ENCODE results near the gene GMPS.

The GMPS gene

GRCh38 chr3:155989536-155989935, 119.1 kb downstream of the GMPS start:
- in situ Hi-C loops (cut with MboI; ENCODE audit: low sequenced_read_pairs): no loop called here

- in situ Hi-C loops (cut with MboI; ENCODE audit: low sequenced_read_pairs): no loop called here
Observed at GRCh38 chr3:155991212-155991611, 120.8 kb downstream of the GMPS start.

GRCh38 chr3:155991847-155992246, 121.4 kb downstream of the GMPS start:
- in situ Hi-C loops (cut with MboI; ENCODE audit: low sequenced_read_pairs): no loop called here

Data from HL-60/S4 (cell line).